Progenitor cell of endocrine pancreas (in vitro differentiated cells): ENCODE measurements around the gene PPP3R1. TPM values are rescaled to one million over a fixed set of nuclear protein-coding genes. Genes with fewer than 3 reads are reported as not detected.

Experiments
- DNase-seq: peaks from one replicate; pipeline ENCODE4 v3.0.0; 2021; ENCODE audit warnings: low spot score; ENCODE audit not compliant: unreplicated experiment
- H3K27ac Mint-ChIP-seq: 2 replicates; pipeline ENCODE4 v1.8.0; 2021; ENCODE audit warnings: mild to moderate bottlenecking, moderate library complexity, mixed read lengths
- H3K27me3 Mint-ChIP-seq: 2 replicates; pipeline ENCODE4 v1.8.0; 2021; ENCODE audit warnings: mixed read lengths
- H3K36me3 Mint-ChIP-seq: 2 replicates; pipeline ENCODE4 v1.8.0; 2022; ENCODE audit warnings: mixed read lengths; ENCODE audit not compliant: insufficient read depth
- H3K4me1 Mint-ChIP-seq: 2 replicates; pipeline ENCODE4 v1.8.0; 2021; ENCODE audit warnings: low read depth, mixed read lengths
- H3K4me3 Mint-ChIP-seq: 2 replicates; pipeline ENCODE4 v1.8.0; 2021; ENCODE audit warnings: low read depth, mild to moderate bottlenecking, moderate library complexity, mixed read lengths
- H3K9me3 Mint-ChIP-seq: 2 replicates; pipeline ENCODE4 v1.8.0; 2021; ENCODE audit warnings: low read depth, mixed read lengths
- total RNA-seq: library from RNA; stranded (reverse); gene quantifications from 2 replicates; pipeline ENCODE4 v1.2.1, GENCODE V29; 2021
- TF ChIP-seq, protein P1 (sequence below): fragments of 200-600 bp; sonication (generic); IDR thresholded peaks from one replicate; pipeline ENCODE4 v1.5.0; 2021; ENCODE audit warnings: antibody characterized with exemption, mild to moderate bottlenecking; ENCODE audit not compliant: unreplicated experiment

The PPP3R1 gene
- total RNA-seq, 1 donor from 2014 or later = 48.5 TPM

DNA sequence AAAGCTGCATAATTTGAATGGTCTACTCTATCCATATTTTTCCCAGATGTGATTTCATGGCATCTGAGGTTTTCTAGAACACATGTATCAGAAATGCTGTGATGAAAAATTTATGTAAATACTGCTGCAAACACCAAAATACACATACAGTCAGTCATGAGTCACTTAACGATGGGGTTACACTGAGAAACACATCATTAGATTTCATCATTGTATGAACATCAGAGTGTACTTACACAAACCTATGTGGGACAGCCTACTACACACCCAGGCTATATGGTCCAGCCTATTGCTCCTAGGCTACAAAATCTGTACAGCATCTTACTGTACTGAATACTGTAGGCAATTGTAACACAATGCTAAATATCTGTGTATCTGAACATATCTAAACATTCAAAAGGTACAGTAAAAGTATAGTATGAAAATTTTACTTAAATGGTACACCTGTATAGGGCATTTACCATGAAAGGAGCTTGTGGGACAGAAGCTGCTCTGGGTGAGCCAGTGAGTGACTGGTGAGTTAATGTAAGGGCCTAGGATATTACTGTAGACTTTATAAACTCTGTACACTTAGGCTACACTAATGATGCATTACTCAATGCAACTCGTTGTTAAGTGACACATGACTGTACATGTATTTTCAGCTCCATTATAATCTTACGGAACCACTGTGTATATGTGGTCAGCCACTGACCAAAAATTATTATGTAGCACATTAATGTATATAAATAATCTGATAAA is 61.2 kb downstream of the PPP3R1 start:
- Mint-ChIP-seq H3K27me3 (no peaks in the 10 kb centered on the region), H3K27ac (no peak overlapping the region), H3K36me3 (no peaks in the 10 kb centered on the region), H3K9me3 (no peaks in the 10 kb centered on the region), H3K4me1 (peaks cover 22% of the 10 kb centered on the region), H3K4me3 (no peak overlapping the region)
- TF ChIP-seq, protein P1, sequence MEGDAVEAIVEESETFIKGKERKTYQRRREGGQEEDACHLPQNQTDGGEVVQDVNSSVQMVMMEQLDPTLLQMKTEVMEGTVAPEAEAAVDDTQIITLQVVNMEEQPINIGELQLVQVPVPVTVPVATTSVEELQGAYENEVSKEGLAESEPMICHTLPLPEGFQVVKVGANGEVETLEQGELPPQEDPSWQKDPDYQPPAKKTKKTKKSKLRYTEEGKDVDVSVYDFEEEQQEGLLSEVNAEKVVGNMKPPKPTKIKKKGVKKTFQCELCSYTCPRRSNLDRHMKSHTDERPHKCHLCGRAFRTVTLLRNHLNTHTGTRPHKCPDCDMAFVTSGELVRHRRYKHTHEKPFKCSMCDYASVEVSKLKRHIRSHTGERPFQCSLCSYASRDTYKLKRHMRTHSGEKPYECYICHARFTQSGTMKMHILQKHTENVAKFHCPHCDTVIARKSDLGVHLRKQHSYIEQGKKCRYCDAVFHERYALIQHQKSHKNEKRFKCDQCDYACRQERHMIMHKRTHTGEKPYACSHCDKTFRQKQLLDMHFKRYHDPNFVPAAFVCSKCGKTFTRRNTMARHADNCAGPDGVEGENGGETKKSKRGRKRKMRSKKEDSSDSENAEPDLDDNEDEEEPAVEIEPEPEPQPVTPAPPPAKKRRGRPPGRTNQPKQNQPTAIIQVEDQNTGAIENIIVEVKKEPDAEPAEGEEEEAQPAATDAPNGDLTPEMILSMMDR = no peak
- no peak for DNase-seq

DNA sequence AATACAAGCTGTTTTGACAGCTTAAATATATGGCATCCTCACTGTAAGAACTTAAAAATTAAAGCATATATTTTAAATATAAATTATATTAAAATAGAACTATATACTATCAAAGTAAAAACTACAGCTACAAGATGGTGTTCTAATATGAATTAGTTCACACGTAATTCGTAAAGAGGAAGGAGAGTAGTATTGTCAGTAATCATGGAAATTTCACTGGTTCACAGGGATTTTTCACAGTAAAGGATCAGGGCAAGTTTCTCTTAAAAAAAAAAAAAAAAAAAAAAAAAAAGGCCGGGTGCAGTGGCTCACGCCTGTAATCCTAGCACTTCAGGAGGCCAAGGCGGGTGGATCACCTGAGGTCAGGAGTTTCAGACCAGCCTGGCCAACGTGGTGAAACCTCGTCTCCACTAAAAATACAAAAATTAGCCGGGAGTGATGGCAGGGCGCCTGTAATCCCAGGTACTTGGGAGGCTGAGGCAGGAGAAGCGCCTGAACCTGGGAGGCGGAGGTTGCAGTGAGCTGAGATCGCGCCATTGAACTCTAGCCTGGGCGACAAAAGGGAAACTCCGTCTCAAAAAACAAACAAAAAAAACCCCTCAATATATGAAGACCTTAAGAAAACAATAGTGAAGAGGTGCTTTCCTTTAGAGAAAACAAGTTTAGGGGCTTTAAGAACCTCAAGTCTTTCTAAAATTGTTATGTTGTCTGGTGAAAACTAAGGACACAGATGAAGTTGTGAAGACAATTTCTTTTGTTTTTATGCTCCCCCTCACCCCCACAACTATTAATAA is 62.1 kb downstream of the PPP3R1 start:
- Mint-ChIP-seq H3K36me3 (peaks cover 1% of the 10 kb centered on the region), H3K9me3 (no peaks in the 10 kb centered on the region), H3K4me3 (no peak overlapping the region), H3K27me3 (no peaks in the 10 kb centered on the region), H3K27ac (no peak overlapping the region), H3K4me1 (peaks cover 22% of the 10 kb centered on the region)
- no peak for DNase-seq
- TF ChIP-seq, protein P1 = no peak

DNA sequence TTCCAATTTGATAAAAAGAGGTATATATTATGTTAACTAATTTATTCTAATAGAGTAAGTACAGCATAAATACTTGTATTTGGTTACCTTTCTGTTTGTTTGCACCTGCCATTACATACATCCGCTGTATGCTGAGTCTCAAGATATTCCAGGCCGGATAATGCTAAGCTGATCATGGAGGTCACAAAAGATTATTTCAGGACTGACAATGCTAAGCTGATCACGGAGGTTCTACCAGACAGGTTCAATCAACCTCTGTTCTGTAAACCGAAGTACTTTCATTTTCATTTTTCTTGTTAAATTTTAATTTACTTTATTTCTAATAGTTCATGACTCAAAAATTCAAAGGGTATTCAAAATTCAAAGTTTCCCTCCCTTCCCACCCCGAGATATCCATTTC is 63.5 kb downstream of the PPP3R1 start:
- Mint-ChIP-seq H3K36me3 (peaks cover 4% of the 10 kb centered on the region), H3K27me3 (no peaks in the 10 kb centered on the region), H3K27ac (no peak overlapping the region)

DNA sequence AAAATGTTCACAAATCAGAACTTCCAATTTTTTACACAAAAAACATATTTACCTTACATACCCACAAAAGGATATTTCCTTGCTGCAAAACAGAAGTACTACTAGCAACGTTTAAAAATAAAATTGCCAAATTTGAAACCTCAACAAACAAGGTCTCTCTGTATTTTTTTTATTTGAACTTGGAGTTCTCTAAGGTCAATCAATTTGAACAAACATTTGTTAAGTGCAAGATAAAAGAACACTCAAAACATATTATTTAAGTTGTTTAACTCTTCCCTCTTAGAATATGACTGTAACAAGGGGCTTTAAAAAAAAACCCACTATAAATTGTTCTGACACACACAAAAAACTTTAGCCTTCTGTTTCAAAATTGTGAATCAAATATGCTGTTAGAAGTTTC is 65.0 kb downstream of the PPP3R1 start:
- peaks cover 15% of the 10 kb centered on the region for H3K4me1 Mint-ChIP-seq
- no peak for DNase-seq
- H3K27ac Mint-ChIP-seq = peak overlapping the region; percentile 74
- no peak overlapping the region for H3K4me3 Mint-ChIP-seq
- H3K27me3 Mint-ChIP-seq = no peaks in the 10 kb centered on the region
- TF ChIP-seq, protein P1 = no peak
- no peaks in the 10 kb centered on the region for H3K9me3 Mint-ChIP-seq
- H3K36me3 Mint-ChIP-seq = peaks cover 8% of the 10 kb centered on the region

More for the DNA sequence above, 63.5 kb downstream of the PPP3R1 start:
- no peak for DNase-seq
- TF ChIP-seq, protein P1 = no peak
- Mint-ChIP-seq H3K9me3 (no peaks in the 10 kb centered on the region), H3K4me1 (peaks cover 22% of the 10 kb centered on the region), H3K4me3 (no peak overlapping the region)

DNA sequence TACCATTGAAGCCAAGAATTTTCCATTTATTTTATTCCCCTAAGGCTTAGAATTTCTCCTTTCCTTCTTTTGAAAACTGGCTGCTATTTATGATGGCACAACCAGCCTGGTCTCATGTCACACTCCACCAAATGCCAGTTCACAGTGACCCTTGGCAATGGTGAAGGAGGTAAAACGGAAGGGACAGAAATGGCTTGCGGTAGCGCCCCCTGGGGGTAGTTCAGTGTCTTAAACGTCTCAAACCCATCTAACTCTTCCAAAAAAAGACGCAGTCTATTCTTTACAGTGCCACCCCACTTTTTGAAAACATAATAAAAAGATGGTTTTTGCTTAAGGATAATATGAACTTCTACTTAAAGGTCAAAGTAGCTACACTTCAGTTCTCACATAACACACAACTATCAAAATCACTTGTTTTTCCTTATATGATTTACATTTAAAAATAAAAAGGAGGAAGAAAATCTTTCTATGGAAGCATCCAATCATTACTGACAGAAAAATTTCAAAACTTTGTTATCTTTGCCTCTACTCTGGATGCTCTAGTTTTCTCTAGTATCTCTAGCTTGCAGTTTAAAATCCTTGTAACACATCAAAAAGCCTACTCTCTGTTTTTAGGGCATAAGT is 66.7 kb downstream of the PPP3R1 start:
- DNase-seq = peak; percentile 20
- Mint-ChIP-seq H3K9me3 (no peaks in the 10 kb centered on the region), H3K36me3 (peaks cover 10% of the 10 kb centered on the region), H3K4me1 (peaks cover 12% of the 10 kb centered on the region), H3K27me3 (no peaks in the 10 kb centered on the region), H3K4me3 (no peak overlapping the region), H3K27ac (no peak overlapping the region)
- TF ChIP-seq, protein P1 = peak; percentile 76
